HEK293 (cell line): Measurements from ENCODE around the gene AGAP3.

Experiments used
- BCL11A ChIP-seq: fragments of 450-650 bp; formaldehyde crosslinking; IDR thresholded peaks from 2 replicates; pipeline ENCODE4 v1.5.1; 2016; ENCODE audit warnings: low read depth, missing biosample characterization, missing genetic modification characterization
- BCL11B ChIP-seq: fragments of 450-650 bp; formaldehyde crosslinking; IDR thresholded peaks from 2 replicates; pipeline ENCODE4 v1.5.1; 2016; ENCODE audit warnings: low read depth, missing biosample characterization, missing genetic modification characterization
- FEZF1 ChIP-seq: fragments of 450-650 bp; formaldehyde crosslinking; IDR thresholded peaks from 2 replicates; pipeline ENCODE4 v1.5.1; 2016; ENCODE audit warnings: missing biosample characterization, missing genetic modification characterization
- GFI1B ChIP-seq: fragments of 450-650 bp; formaldehyde crosslinking; IDR thresholded peaks from 2 replicates; pipeline ENCODE4 v1.5.1; 2016; ENCODE audit warnings: missing biosample characterization, missing genetic modification characterization
- GLI4 ChIP-seq: fragments of 450-650 bp; formaldehyde crosslinking; IDR thresholded peaks from 2 replicates; pipeline ENCODE4 v1.5.1; 2016; ENCODE audit warnings: missing biosample characterization, missing genetic modification characterization
- PRDM1 ChIP-seq: fragments of 450-650 bp; formaldehyde crosslinking; IDR thresholded peaks from 2 replicates; pipeline ENCODE4; 2016; ENCODE audit warnings: missing biosample characterization, missing genetic modification characterization
- SP2 ChIP-seq: fragments of 450-650 bp; formaldehyde crosslinking; IDR thresholded peaks from 2 replicates; pipeline ENCODE4 v1.5.1; 2016; ENCODE audit warnings: missing biosample characterization, missing genetic modification characterization
- SP7 ChIP-seq: fragments of 450-650 bp; formaldehyde crosslinking; IDR thresholded peaks from 2 replicates; pipeline ENCODE4 v1.5.1; 2016; ENCODE audit warnings: missing biosample characterization, missing genetic modification characterization
- TRIM28 ChIP-seq: IDR thresholded peaks from 2 replicates; pipeline ENCODE4 v1.6.1; 2011; ENCODE audit warnings: low read length, control low read depth, borderline replicate concordance
- WT1 ChIP-seq: fragments of 450-650 bp; formaldehyde crosslinking; IDR thresholded peaks from 2 replicates; pipeline ENCODE4 v1.5.1; 2016; ENCODE audit warnings: missing biosample characterization, missing genetic modification characterization
- YY1 ChIP-seq: fragments of 450-650 bp; formaldehyde crosslinking; IDR thresholded peaks from 2 replicates; pipeline ENCODE4 v1.5.1; 2018; ENCODE audit warnings: missing biosample characterization, missing genetic modification characterization
- ZBTB8A ChIP-seq: fragments of 450-650 bp; formaldehyde crosslinking; IDR thresholded peaks from 2 replicates; pipeline ENCODE4 v1.5.1; 2016; ENCODE audit warnings: missing biosample characterization, missing genetic modification characterization
- ZFP37 ChIP-seq: fragments of 450-650 bp; formaldehyde crosslinking; IDR thresholded peaks from 2 replicates; pipeline ENCODE4 v1.5.1; 2016; ENCODE audit warnings: missing biosample characterization, missing genetic modification characterization
- ZNF169 ChIP-seq: fragments of 450-650 bp; formaldehyde crosslinking; IDR thresholded peaks from 2 replicates; pipeline ENCODE4 v1.5.1; 2016; ENCODE audit warnings: missing biosample characterization, missing genetic modification characterization
- ZNF214 ChIP-seq: fragments of 450-650 bp; formaldehyde crosslinking; IDR thresholded peaks from 2 replicates; pipeline ENCODE4 v1.5.1; 2017; ENCODE audit warnings: missing biosample characterization, mild to moderate bottlenecking, missing genetic modification characterization, borderline replicate concordance
- ZNF302 ChIP-seq: fragments of 450-650 bp; formaldehyde crosslinking; IDR thresholded peaks from 2 replicates; pipeline ENCODE4 v1.5.1; 2016; ENCODE audit warnings: missing biosample characterization, missing genetic modification characterization, low read depth
- ZNF311 ChIP-seq: fragments of 450-650 bp; formaldehyde crosslinking; IDR thresholded peaks from 2 replicates; pipeline ENCODE4 v1.5.1; 2017; ENCODE audit warnings: missing biosample characterization, missing genetic modification characterization, borderline replicate concordance
- ZNF354C ChIP-seq: fragments of 450-650 bp; formaldehyde crosslinking; IDR thresholded peaks from 2 replicates; pipeline ENCODE4 v1.5.1; 2016; ENCODE audit warnings: missing biosample characterization, missing genetic modification characterization, low read depth, borderline replicate concordance
- ZNF404 ChIP-seq: fragments of 450-650 bp; formaldehyde crosslinking; IDR thresholded peaks from 2 replicates; pipeline ENCODE4 v1.5.1; 2017; ENCODE audit warnings: missing biosample characterization, missing genetic modification characterization
- ZNF426 ChIP-seq: fragments of 450-650 bp; formaldehyde crosslinking; IDR thresholded peaks from 2 replicates; pipeline ENCODE4 v1.5.1; 2017; ENCODE audit warnings: missing biosample characterization, missing genetic modification characterization, mild to moderate bottlenecking, inconsistent platforms, moderate library complexity
- ZNF571 ChIP-seq: fragments of 450-650 bp; formaldehyde crosslinking; IDR thresholded peaks from 2 replicates; pipeline ENCODE4 v1.5.0; 2017; ENCODE audit warnings: missing biosample characterization, missing genetic modification characterization
- ZNF596 ChIP-seq: fragments of 450-650 bp; IDR thresholded peaks from 2 replicates; pipeline ENCODE4 v1.5.0; 2018; ENCODE audit warnings: missing biosample characterization, mild to moderate bottlenecking, missing genetic modification characterization, moderate library complexity
- ZNF624 ChIP-seq: fragments of 450-650 bp; formaldehyde crosslinking; IDR thresholded peaks from 2 replicates; pipeline ENCODE4 v1.5.1; 2017; ENCODE audit warnings: missing biosample characterization, missing genetic modification characterization
- ZNF707 ChIP-seq: fragments of 450-650 bp; formaldehyde crosslinking; IDR thresholded peaks from 2 replicates; pipeline ENCODE4 v1.5.1; 2016; ENCODE audit warnings: missing biosample characterization, missing genetic modification characterization
- ZNF747 ChIP-seq: fragments of 450-650 bp; formaldehyde crosslinking; IDR thresholded peaks from 2 replicates; pipeline ENCODE4 v1.5.1; 2016; ENCODE audit warnings: missing biosample characterization, missing genetic modification characterization
- TF ChIP-seq, protein P1 (sequence below): fragments of 450-650 bp; formaldehyde crosslinking; IDR thresholded peaks from 2 replicates; pipeline ENCODE4 v1.5.1; 2017; ENCODE audit warnings: missing biosample characterization, missing genetic modification characterization
- TF ChIP-seq, protein P2 (sequence below): fragments of 450-650 bp; formaldehyde crosslinking; IDR thresholded peaks from 2 replicates; pipeline ENCODE4 v1.5.1; 2016; ENCODE audit warnings: missing biosample characterization, missing genetic modification characterization
- TF ChIP-seq, protein P3 (sequence below): fragments of 450-650 bp; formaldehyde crosslinking; optimal IDR thresholded peaks from 2 replicates; pipeline ENCODE3; 2016; ENCODE audit warnings: missing biosample characterization, mild to moderate bottlenecking, missing genetic modification characterization
- TF ChIP-seq, protein P4 (sequence below): fragments of 450-650 bp; formaldehyde crosslinking; IDR thresholded peaks from 2 replicates; pipeline ENCODE4 v1.5.1; 2016; ENCODE audit warnings: missing biosample characterization, missing genetic modification characterization
- TF ChIP-seq, protein P5 (sequence below): fragments of 450-650 bp; formaldehyde crosslinking; IDR thresholded peaks from 2 replicates; pipeline ENCODE4 v1.5.1; 2016; ENCODE audit warnings: missing biosample characterization, missing genetic modification characterization
- TF ChIP-seq, protein P6 (sequence below): fragments of 450-650 bp; formaldehyde crosslinking; IDR thresholded peaks from 2 replicates; pipeline ENCODE4 v1.5.1; 2016; ENCODE audit warnings: missing biosample characterization, missing genetic modification characterization

Gene AGAP3

DNA sequence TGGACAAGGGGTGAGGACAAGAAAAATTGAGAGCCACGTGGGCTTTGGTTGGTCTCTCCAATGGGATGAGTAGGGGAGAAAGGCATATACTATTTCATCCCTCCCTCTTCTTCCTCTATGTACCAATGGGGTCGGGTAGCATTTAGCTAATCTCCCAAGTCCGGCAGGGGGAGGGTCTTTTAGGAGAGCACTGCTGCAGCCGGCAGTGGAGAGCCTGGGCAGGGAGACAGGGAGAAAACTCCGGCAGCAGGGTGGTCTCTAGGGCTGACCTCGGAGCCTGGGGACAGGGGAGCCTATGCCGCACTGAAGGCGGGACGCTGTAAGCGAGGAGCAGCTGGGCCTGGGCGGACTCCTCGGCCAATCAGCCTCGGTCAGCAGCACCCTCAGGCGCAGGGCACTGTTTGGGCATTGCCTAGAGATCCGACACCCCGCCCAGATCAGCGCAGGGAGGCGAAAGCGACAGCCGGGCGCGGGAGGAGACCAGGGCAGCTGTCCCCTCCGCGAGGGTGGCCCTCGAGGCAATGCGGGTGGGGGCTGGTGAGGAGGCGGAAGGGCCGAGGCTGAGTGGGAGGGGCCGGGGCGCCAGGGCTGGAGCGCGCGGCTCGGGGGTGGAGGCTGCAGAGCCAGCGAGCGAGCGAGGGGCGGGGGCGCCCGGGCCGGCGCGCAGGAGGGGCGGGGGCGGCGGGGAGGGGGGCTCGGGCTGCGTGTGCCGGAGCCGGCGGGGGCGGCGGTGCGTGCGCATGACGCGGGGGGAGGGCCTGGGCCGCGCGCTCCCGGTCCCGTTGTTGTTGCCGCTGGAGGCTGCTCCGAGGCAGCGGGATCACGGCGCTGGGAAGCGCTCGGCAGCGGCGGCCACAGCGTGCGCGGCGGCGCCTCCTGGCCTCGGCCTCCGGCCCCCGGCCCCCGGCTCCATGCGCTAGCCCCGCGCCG, at the start of gene AGAP3 (continued):
- no peak for TF ChIP-seq ZNF596 (tag by site-specific recombination)
- TF ChIP-seq ZNF747 (tag by site-specific recombination) = no peak
- TF ChIP-seq SP7 = peak; percentile 65; the same call in 1 of the 2 replicates
- TF ChIP-seq BCL11A (tag by site-specific recombination) = peak; percentile 74; the same call in 1 of the 2 replicates
- TF ChIP-seq, protein P1, sequence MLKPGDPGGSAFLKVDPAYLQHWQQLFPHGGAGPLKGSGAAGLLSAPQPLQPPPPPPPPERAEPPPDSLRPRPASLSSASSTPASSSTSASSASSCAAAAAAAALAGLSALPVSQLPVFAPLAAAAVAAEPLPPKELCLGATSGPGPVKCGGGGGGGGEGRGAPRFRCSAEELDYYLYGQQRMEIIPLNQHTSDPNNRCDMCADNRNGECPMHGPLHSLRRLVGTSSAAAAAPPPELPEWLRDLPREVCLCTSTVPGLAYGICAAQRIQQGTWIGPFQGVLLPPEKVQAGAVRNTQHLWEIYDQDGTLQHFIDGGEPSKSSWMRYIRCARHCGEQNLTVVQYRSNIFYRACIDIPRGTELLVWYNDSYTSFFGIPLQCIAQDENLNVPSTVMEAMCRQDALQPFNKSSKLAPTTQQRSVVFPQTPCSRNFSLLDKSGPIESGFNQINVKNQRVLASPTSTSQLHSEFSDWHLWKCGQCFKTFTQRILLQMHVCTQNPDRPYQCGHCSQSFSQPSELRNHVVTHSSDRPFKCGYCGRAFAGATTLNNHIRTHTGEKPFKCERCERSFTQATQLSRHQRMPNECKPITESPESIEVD (tag by site-specific recombination) = no peak
- TF ChIP-seq ZNF426 = no peak
- no peak for TF ChIP-seq ZNF404 (tag by site-specific recombination)
- TF ChIP-seq, protein P2, sequence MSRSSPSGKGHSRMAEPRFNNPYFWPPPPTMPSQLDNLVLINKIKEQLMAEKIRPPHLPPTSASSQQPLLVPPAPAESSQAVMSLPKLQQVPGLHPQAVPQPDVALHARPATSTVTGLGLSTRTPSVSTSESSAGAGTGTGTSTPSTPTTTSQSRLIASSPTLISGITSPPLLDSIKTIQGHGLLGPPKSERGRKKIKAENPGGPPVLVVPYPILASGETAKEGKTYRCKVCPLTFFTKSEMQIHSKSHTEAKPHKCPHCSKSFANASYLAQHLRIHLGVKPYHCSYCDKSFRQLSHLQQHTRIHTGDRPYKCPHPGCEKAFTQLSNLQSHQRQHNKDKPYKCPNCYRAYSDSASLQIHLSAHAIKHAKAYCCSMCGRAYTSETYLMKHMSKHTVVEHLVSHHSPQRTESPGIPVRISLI (tag by site-specific recombination) = no peak
- TF ChIP-seq, protein P3, sequence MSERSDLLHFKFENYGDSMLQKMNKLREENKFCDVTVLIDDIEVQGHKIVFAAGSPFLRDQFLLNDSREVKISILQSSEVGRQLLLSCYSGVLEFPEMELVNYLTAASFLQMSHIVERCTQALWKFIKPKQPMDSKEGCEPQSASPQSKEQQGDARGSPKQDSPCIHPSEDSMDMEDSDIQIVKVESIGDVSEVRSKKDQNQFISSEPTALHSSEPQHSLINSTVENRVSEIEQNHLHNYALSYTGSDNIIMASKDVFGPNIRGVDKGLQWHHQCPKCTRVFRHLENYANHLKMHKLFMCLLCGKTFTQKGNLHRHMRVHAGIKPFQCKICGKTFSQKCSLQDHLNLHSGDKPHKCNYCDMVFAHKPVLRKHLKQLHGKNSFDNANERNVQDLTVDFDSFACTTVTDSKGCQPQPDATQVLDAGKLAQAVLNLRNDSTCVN = peak; percentile 77
- no peak for TF ChIP-seq GLI4 (tag by site-specific recombination)
- TF ChIP-seq, protein P4, sequence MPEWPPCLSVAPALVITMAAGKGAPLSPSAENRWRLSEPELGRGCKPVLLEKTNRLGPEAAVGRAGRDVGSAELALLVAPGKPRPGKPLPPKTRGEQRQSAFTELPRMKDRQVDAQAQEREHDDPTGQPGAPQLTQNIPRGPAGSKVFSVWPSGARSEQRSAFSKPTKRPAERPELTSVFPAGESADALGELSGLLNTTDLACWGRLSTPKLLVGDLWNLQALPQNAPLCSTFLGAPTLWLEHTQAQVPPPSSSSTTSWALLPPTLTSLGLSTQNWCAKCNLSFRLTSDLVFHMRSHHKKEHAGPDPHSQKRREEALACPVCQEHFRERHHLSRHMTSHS = no peak
- peak; percentile 91 for TF ChIP-seq ZBTB8A (tag by site-specific recombination)
- no peak for TF ChIP-seq ZNF311 (tag by site-specific recombination)
- no peak for TF ChIP-seq ZNF214 (tag by site-specific recombination)
- TF ChIP-seq ZNF624 (tag by site-specific recombination) = no peak
- peak; percentile 81 for TF ChIP-seq SP2 (tag by site-specific recombination)
- TF ChIP-seq YY1 (tag by site-specific recombination) = no peak
- TF ChIP-seq, protein P5, sequence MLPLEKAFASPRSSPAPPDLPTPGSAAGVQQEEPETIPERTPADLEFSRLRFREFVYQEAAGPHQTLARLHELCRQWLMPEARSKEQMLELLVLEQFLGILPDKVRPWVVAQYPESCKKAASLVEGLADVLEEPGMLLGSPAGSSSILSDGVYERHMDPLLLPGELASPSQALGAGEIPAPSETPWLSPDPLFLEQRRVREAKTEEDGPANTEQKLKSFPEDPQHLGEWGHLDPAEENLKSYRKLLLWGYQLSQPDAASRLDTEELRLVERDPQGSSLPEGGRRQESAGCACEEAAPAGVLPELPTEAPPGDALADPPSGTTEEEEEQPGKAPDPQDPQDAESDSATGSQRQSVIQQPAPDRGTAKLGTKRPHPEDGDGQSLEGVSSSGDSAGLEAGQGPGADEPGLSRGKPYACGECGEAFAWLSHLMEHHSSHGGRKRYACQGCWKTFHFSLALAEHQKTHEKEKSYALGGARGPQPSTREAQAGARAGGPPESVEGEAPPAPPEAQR (tag by site-specific recombination) = no peak
- TF ChIP-seq WT1 (tag by site-specific recombination) = 0 out of 2 replicates have a peak, but pooled peaks have one; percentile 12
- no peak for TF ChIP-seq PRDM1
- TF ChIP-seq GFI1B (tag by site-specific recombination) = no peak
- no peak for TF ChIP-seq BCL11B (tag by site-specific recombination)
- TF ChIP-seq ZFP37 = no peak
- TF ChIP-seq ZNF302 (tag by site-specific recombination) = no peak
- TF ChIP-seq, protein P6, sequence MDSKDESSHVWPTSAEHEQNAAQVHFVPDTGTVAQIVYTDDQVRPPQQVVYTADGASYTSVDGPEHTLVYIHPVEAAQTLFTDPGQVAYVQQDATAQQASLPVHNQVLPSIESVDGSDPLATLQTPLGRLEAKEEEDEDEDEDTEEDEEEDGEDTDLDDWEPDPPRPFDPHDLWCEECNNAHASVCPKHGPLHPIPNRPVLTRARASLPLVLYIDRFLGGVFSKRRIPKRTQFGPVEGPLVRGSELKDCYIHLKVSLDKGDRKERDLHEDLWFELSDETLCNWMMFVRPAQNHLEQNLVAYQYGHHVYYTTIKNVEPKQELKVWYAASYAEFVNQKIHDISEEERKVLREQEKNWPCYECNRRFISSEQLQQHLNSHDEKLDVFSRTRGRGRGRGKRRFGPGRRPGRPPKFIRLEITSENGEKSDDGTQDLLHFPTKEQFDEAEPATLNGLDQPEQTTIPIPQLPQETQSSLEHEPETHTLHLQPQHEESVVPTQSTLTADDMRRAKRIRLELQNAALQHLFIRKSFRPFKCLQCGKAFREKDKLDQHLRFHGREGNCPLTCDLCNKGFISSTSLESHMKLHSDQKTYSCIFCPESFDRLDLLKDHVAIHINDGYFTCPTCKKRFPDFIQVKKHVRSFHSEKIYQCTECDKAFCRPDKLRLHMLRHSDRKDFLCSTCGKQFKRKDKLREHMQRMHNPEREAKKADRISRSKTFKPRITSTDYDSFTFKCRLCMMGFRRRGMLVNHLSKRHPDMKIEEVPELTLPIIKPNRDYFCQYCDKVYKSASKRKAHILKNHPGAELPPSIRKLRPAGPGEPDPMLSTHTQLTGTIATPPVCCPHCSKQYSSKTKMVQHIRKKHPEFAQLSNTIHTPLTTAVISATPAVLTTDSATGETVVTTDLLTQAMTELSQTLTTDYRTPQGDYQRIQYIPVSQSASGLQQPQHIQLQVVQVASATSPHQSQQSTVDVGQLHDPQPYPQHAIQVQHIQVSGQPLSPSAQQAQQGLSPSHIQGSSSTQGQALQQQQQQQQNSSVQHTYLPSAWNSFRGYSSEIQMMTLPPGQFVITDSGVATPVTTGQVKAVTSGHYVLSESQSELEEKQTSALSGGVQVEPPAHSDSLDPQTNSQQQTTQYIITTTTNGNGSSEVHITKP = peak; percentile 65
- TF ChIP-seq FEZF1 (tag by site-specific recombination) = no peak
- TF ChIP-seq ZNF571 (tag by site-specific recombination) = no peak
- TF ChIP-seq ZNF169 (tag by site-specific recombination) = no peak
- TF ChIP-seq TRIM28 = no peak
- TF ChIP-seq ZNF354C (tag by site-specific recombination) = no peak
- no peak for TF ChIP-seq ZNF707 (tag by site-specific recombination)
